Mesenchymal stem cell (in vitro differentiated cells and primary cell): ENCODE measurements around the gene CEMIP2.

Source experiments
- DNase-seq: peaks from one replicate; pipeline ENCODE4 v3.0.0-alpha.2; 2013
- H2AFZ ChIP-seq: one replicate; pipeline ENCODE4 v1.6.1; 2013; ENCODE audit warnings: low read depth, mild to moderate bottlenecking, control low read depth, inconsistent platforms, low read length, moderate library complexity
- H2AK5ac ChIP-seq: 2 replicates; pipeline ENCODE4 v1.6.1; 2013; ENCODE audit warnings: low read length, moderate library complexity, mild to moderate bottlenecking, inconsistent platforms; ENCODE audit not compliant: severe bottlenecking
- H2BK120ac ChIP-seq: one replicate; pipeline ENCODE4 v1.6.1; 2013; ENCODE audit warnings: low read depth, mild to moderate bottlenecking, inconsistent platforms, low read length, moderate library complexity
- H2BK12ac ChIP-seq, 2 experiments: one replicate each; pipeline ENCODE4 v1.6.1; 2013; ENCODE audit warnings: inconsistent platforms in 2 of 2, low read length in 2 of 2, mild to moderate bottlenecking in 2 of 2, moderate library complexity in 2 of 2, control low read depth in 1 of 2
- H2BK15ac ChIP-seq: one replicate; pipeline ENCODE4 v1.6.1; 2013; ENCODE audit warnings: mild to moderate bottlenecking, low read depth, inconsistent platforms; ENCODE audit not compliant: poor library complexity, severe bottlenecking
- H2BK5ac ChIP-seq: 2 replicates; pipeline ENCODE4 v1.6.1; 2013; ENCODE audit warnings: low read depth, mild to moderate bottlenecking, low read length, control low read depth, inconsistent platforms; ENCODE audit not compliant: poor library complexity, severe bottlenecking
- H3K14ac ChIP-seq, 2 experiments: one replicate each; pipeline ENCODE4 v1.6.1; 2013; ENCODE audit warnings: inconsistent platforms in 2 of 2, low read length in 2 of 2, control low read depth in 1 of 2, mild to moderate bottlenecking in 1 of 2, moderate library complexity in 1 of 2
- H3K18ac ChIP-seq, 2 experiments: one replicate each; pipeline ENCODE4 v1.6.1; 2013; ENCODE audit warnings: inconsistent platforms in 2 of 2, low read length in 2 of 2, control low read depth in 1 of 2, low read depth in 1 of 2, mild to moderate bottlenecking in 1 of 2
- H3K23ac ChIP-seq, 2 experiments: one replicate each; pipeline ENCODE4 v1.6.1; 2013; ENCODE audit warnings: inconsistent platforms in 2 of 2, low read length in 2 of 2, mild to moderate bottlenecking in 2 of 2, moderate library complexity in 2 of 2, control low read depth in 1 of 2
- H3K27ac ChIP-seq: 2 replicates; pipeline ENCODE4 v1.5.1; 2013; ENCODE audit warnings: mild to moderate bottlenecking, moderate library complexity, low read length, control low read depth, inconsistent platforms; ENCODE audit not compliant: poor library complexity, severe bottlenecking
- H3K27me3 ChIP-seq, 2 experiments: 2 replicates each; pipeline versions ENCODE4 v1.6.1 to v1.7.0; 2013; ENCODE audit warnings: low read length in 2 of 2, mild to moderate bottlenecking in 2 of 2, moderate library complexity in 2 of 2, control low read depth in 1 of 2, inconsistent platforms in 1 of 2; ENCODE audit not compliant: control insufficient read depth in 1 of 2, insufficient read depth in 1 of 2
- H3K36me3 ChIP-seq, 2 experiments: 2 replicates each; pipeline versions ENCODE4 v1.6.1 to v1.7.0; 2013; ENCODE audit warnings: low read length in 2 of 2, control low read depth in 1 of 2, inconsistent platforms in 1 of 2, low read depth in 1 of 2, mild to moderate bottlenecking in 1 of 2; ENCODE audit not compliant: insufficient read depth in 2 of 2, control insufficient read depth in 1 of 2
- H3K4ac ChIP-seq, 2 experiments: one replicate each; pipeline ENCODE4 v1.6.1; 2013; ENCODE audit warnings: inconsistent platforms in 2 of 2, low read length in 2 of 2, mild to moderate bottlenecking in 2 of 2, moderate library complexity in 2 of 2, control low read depth in 1 of 2, low read depth in 1 of 2
- H3K4me1 ChIP-seq: 2 replicates; pipeline ENCODE4 v1.6.1; 2013; ENCODE audit warnings: low read depth, low read length, control low read depth; ENCODE audit not compliant: control insufficient read depth, insufficient read depth
- H3K4me2 ChIP-seq: 2 replicates; pipeline ENCODE4 v1.6.1; 2013; ENCODE audit warnings: low read length, mild to moderate bottlenecking, inconsistent platforms; ENCODE audit not compliant: poor library complexity, severe bottlenecking
- H3K4me3 ChIP-seq, 2 experiments: 2 replicates each; pipeline versions ENCODE4 v1.5.1 to v1.7.0; 2013; ENCODE audit warnings: low read length in 2 of 2, mild to moderate bottlenecking in 2 of 2, control low read depth in 1 of 2, low read depth in 1 of 2; ENCODE audit not compliant: insufficient read depth in 1 of 2
- H3K79me1 ChIP-seq: replicated peaks from 2 replicates; pipeline ENCODE4 v1.6.1; 2013; ENCODE audit warnings: mild to moderate bottlenecking, control low read depth, low read length, inconsistent platforms; ENCODE audit not compliant: poor library complexity, severe bottlenecking
- H3K9ac ChIP-seq: 2 replicates; pipeline ENCODE4 v1.7.0; 2013; ENCODE audit warnings: mild to moderate bottlenecking, low read length, moderate library complexity
- H3K9me3 ChIP-seq: 2 replicates; pipeline ENCODE4 v1.7.0; 2013; ENCODE audit warnings: mild to moderate bottlenecking, low read length; ENCODE audit not compliant: control insufficient read depth
- H4K8ac ChIP-seq: one replicate; pipeline ENCODE4 v1.6.1; 2013; ENCODE audit warnings: inconsistent platforms, mild to moderate bottlenecking, low read length, moderate library complexity
- H4K91ac ChIP-seq: one replicate; pipeline ENCODE4 v1.6.1; 2013; ENCODE audit warnings: mild to moderate bottlenecking, low read length, inconsistent platforms
- WGBS: methylation state at CpG from one replicate; pipeline ENCODE4 v1.1.7; 2013; ENCODE audit warnings: mixed read lengths; 5-methylcytosine and 5-hydroxymethylcytosine counted together

Gene CEMIP2

DNA sequence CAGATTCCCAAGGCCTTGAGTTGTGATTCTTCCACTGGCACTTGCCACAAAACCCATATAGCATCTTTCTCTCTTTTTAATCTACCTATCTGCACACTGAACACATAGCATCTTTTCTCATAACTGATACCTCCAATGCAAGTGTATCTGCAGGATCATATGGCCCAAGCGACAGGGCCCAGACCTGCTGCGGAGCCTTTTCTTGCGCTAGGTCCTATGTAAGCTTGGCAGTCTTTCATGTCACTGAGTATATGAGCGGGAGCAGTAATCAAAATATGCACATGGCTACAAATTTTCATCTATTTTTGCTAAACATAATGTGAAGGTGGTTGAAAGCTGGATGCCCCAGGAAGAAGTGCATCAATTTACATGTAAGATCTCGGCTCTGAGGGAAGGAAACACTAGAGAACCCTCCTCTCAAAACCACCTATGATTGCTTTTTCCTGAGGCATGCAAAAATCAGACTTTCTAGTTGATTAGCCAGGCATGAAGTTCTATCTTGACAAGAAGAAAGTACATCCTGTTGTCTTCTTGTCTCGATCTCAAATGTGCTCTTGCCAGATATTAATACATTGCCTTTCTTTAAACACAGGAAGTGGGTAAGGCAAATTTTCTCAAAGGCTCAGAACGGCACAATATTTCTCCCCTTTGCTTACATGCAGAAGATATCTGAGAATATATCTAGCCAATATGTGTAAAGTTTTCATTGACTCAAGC, 26.9 kb upstream of the CEMIP2 start:
- Histone ChIP-seq H2AK5ac (peak overlapping the region; percentile 95), H3K36me3 (no peaks in the 10 kb centered on the region), H4K8ac (no peak overlapping the region), H3K79me1 (no peaks in the 10 kb centered on the region), H2BK120ac (no peak overlapping the region), H3K4me3 (no peak overlapping the region), H3K4ac (no peak overlapping the region), H2BK12ac (no peak overlapping the region), H3K4me1 (peaks cover 15% of the 10 kb centered on the region), H3K23ac (no peak overlapping the region), H3K27ac (peak overlapping the region; percentile 95), H3K27me3 (no peaks in the 10 kb centered on the region), H3K4me2 (no peak overlapping the region), H3K14ac (no peak overlapping the region), H3K18ac (no peak overlapping the region), H4K91ac (no peak overlapping the region), H3K9me3 (no peaks in the 10 kb centered on the region), H2BK5ac (no peak overlapping the region), H3K9ac (no peak overlapping the region), H2AFZ (no peak overlapping the region), H2BK15ac (no peak overlapping the region)
- 95% methylated on average over 4 of the region's 7 CpGs for WGBS
- DNase-seq, result no peak

GRCh38 chr9:71793386-71794105, 25.2 kb upstream of the CEMIP2 start:
- Histone ChIP-seq H3K36me3 (no peaks in the 10 kb centered on the region), H2BK120ac (no peak overlapping the region), H3K9ac (peak overlapping the region; percentile 28), H3K4me2 (no peak overlapping the region), H3K4me1 (peaks cover 15% of the 10 kb centered on the region), H3K4me3 (no peak overlapping the region), H3K18ac (no peak overlapping the region), H3K9me3 (no peaks in the 10 kb centered on the region), H3K27me3 (no peaks in the 10 kb centered on the region), H2BK12ac (no peak overlapping the region), H2BK15ac (no peak overlapping the region), H3K14ac (no peak overlapping the region), H2AK5ac (no peak overlapping the region), H2AFZ (no peak overlapping the region), H3K4ac (no peak overlapping the region), H3K79me1 (no peaks in the 10 kb centered on the region), H4K91ac (no peak overlapping the region), H3K27ac (peak overlapping the region; percentile 95), H2BK5ac (peak overlapping the region; percentile 86), H4K8ac (no peak overlapping the region), H3K23ac (no peak overlapping the region)
- peak; percentile 41 for DNase-seq
- WGBS, result 97% methylated on average over 2 of the region's 2 CpGs

- Histone ChIP-seq H2BK15ac (no peak overlapping the region), H2BK120ac (no peak overlapping the region), H3K14ac (no peak overlapping the region), H3K18ac (no peak overlapping the region), H3K9me3 (no peaks in the 10 kb centered on the region), H4K91ac (no peak overlapping the region), H3K27ac (peak overlapping the region; percentile 73), H3K9ac (no peak overlapping the region), H3K23ac (no peak overlapping the region), H2BK5ac (no peak overlapping the region), H4K8ac (no peak overlapping the region), H3K4ac (no peak overlapping the region), H3K27me3 (no peaks in the 10 kb centered on the region), H3K4me2 (no peak overlapping the region), H3K4me1 (peaks cover 15% of the 10 kb centered on the region), H3K4me3 (no peak overlapping the region), H2BK12ac (no peak overlapping the region), H2AK5ac (peak overlapping the region; percentile 93), H2AFZ (no peak overlapping the region), H3K79me1 (no peaks in the 10 kb centered on the region), H3K36me3 (no peaks in the 10 kb centered on the region)
- WGBS, result 88% methylated on average over 4 of the region's 4 CpGs
- no peak for DNase-seq
These were observed 23.6 kb upstream of the CEMIP2 start for GRCh38 chr9:71791875-71792274.

- 97% methylated on average over 1 of the region's 1 CpG for WGBS
- Histone ChIP-seq H4K91ac (no peak overlapping the region), H3K79me1 (no peaks in the 10 kb centered on the region), H3K4ac (no peak overlapping the region), H2BK12ac (no peak overlapping the region), H3K27me3 (no peaks in the 10 kb centered on the region), H2AFZ (no peak overlapping the region), H3K23ac (no peak overlapping the region), H3K9ac (no peak overlapping the region), H2BK120ac (no peak overlapping the region), H3K27ac (no peak overlapping the region), H3K4me3 (no peak overlapping the region), H4K8ac (no peak overlapping the region), H3K9me3 (no peaks in the 10 kb centered on the region), H3K36me3 (no peaks in the 10 kb centered on the region), H3K18ac (no peak overlapping the region), H3K14ac (no peak overlapping the region), H2BK5ac (no peak overlapping the region), H2BK15ac (no peak overlapping the region), H3K4me2 (no peak overlapping the region), H2AK5ac (no peak overlapping the region), H3K4me1 (peaks cover 11% of the 10 kb centered on the region)
- no peak for DNase-seq
These were observed 22.0 kb upstream of the CEMIP2 start for GRCh38 chr9:71790296-71790695.
